HCT116 (cell line): ENCODE measurements around the gene COMMD1. TPM values are rescaled to one million over a fixed set of nuclear protein-coding genes. Genes with fewer than 3 reads are reported as not detected.

Experiments used
- ATAC-seq: fragments of 200-7000 bp; cut with Tn5 transposase; 2 replicates; pipeline ENCODE4 v1.9.1; 2020; ENCODE audit warnings: mild to moderate bottlenecking, moderate library complexity
- BruUV-seq: library from RNA; stranded (reverse); fragments of 400-500 nt; replicated peaks from 2 replicates; lab custom pipeline; 2021; lab: Mats Ljungman, UMichigan
- CTCF ChIA-PET: fragments of 300-600 bp; sonication (Branson Sonifier 250); formaldehyde crosslinking; loops from one replicate; lab custom pipeline; 2021; ENCODE audit warnings: antibody characterized with exemption; lab: Charles Lee
- POLR2A ChIA-PET: fragments of 300-600, 350-600 bp; sonication (Branson Sonifier 250); formaldehyde crosslinking; loops from one replicate; lab custom pipeline; 2021; ENCODE audit warnings: antibody characterized with exemption; lab: Charles Lee
- RAD21 ChIA-PET, 2 experiments: fragments of 300-600 bp; sonication (Branson Sonifier 250); formaldehyde crosslinking; loops; one replicate each; lab custom pipeline; 2023; ENCODE audit warnings: low total read pairs in 2 of 2; ENCODE audit not compliant: uncharacterized antibody in 2 of 2, unreplicated experiment in 2 of 2, low non-redundant PET in 1 of 2; lab: Charles Lee
- DNase-seq: peaks from one replicate; pipeline ENCODE4 v3.0.0-alpha.2; 2010; ENCODE audit warnings: low read depth, low spot score
- H2AFZ ChIP-seq: fragments of 200-600 bp; shearing (Covaris generic), sonication (generic); 2 replicates; pipeline ENCODE4 v1.6.1; 2017; ENCODE audit warnings: low read depth, mixed run types, mixed read lengths, antibody characterized with exemption, low read length; ENCODE audit not compliant: poor library complexity, severe bottlenecking
- H3K27ac ChIP-seq: 2 replicates; pipeline ENCODE4 v1.5.1; 2012; ENCODE audit warnings: low read depth, low read length
- H3K27me3 ChIP-seq: fragments of 200-600 bp; sonication (generic); 2 replicates; pipeline ENCODE4 v1.6.1; 2016; ENCODE audit warnings: mixed run types, low read length, mixed read lengths; ENCODE audit not compliant: insufficient read depth
- H3K36me3 ChIP-seq, 2 experiments: fragments of 200-500 bp in 1 of 2; fragments of 200-600 bp in 1 of 2; sonication (Bioruptor generic) in 1 of 2; sonication (generic) in 1 of 2; 2 replicates each; pipeline versions ENCODE4 v1.5.1 to v1.6.1; 2014 to 2016; ENCODE audit warnings: low read length in 2 of 2, inconsistent platforms in 1 of 2, mixed read lengths in 1 of 2, mixed run types in 1 of 2; ENCODE audit not compliant: insufficient read depth in 2 of 2, control insufficient read depth in 1 of 2
- H3K4me1 ChIP-seq, 2 experiments: fragments of 200-600 bp in 1 of 2; sonication (generic) in 1 of 2; 2 replicates each; pipeline versions ENCODE4 v1.5.1 to v1.6.1; 2012 to 2017; ENCODE audit warnings: low read length in 2 of 2, inconsistent platforms in 1 of 2, mild to moderate bottlenecking in 1 of 2, mixed read lengths in 1 of 2, mixed run types in 1 of 2, moderate library complexity in 1 of 2; ENCODE audit not compliant: insufficient read depth in 2 of 2, control insufficient read depth in 1 of 2
- H3K4me2 ChIP-seq: fragments of 200-600 bp; sonication (generic); 2 replicates; pipeline ENCODE4 v1.6.1; 2017; ENCODE audit warnings: mixed run types, low read length, mixed read lengths
- H3K4me3 ChIP-seq, 2 experiments: fragments of 200-600 bp in 1 of 2; sonication (generic) in 1 of 2; replicated peaks in 1 of 2; 2 replicates each; pipeline ENCODE4 v1.5.1; 2011 to 2016; ENCODE audit warnings: low read length in 2 of 2, control low read depth in 1 of 2, low read depth in 1 of 2, mild to moderate bottlenecking in 1 of 2, mixed read lengths in 1 of 2, mixed run types in 1 of 2
- H3K79me2 ChIP-seq: fragments of 200-600 bp; sonication (generic); 2 replicates; pipeline ENCODE4 v1.6.1; 2017; ENCODE audit warnings: mild to moderate bottlenecking, mixed run types, low read length, moderate library complexity, mixed read lengths; ENCODE audit not compliant: insufficient read depth
- H3K9ac ChIP-seq: fragments of 200-600 bp; sonication (generic); 2 replicates; pipeline ENCODE4 v1.6.1; 2016; ENCODE audit warnings: low read length, mixed read lengths
- H3K9me2 ChIP-seq: fragments of 200-600 bp; sonication (generic), shearing (Covaris generic); 2 replicates; pipeline ENCODE4 v1.6.1; 2017; ENCODE audit warnings: mixed run types, mild to moderate bottlenecking, moderate library complexity; ENCODE audit not compliant: insufficient read depth
- H3K9me3 ChIP-seq, 2 experiments: fragments of 200-500 bp in 1 of 2; fragments of 200-600 bp in 1 of 2; sonication (Bioruptor generic) in 1 of 2; sonication (generic) in 1 of 2; 2 replicates each; pipeline ENCODE4 v1.6.1; 2014 to 2017; ENCODE audit warnings: low read length in 2 of 2, mixed read lengths in 2 of 2, inconsistent platforms in 1 of 2, low read depth in 1 of 2, mild to moderate bottlenecking in 1 of 2, mixed run types in 1 of 2, moderate library complexity in 1 of 2; ENCODE audit not compliant: control insufficient read depth in 1 of 2, insufficient read depth in 1 of 2
- H4K20me1 ChIP-seq: fragments of 200-600 bp; sonication (generic), shearing (Covaris generic); 2 replicates; pipeline ENCODE4 v1.6.1; 2017; ENCODE audit warnings: mixed run types, mild to moderate bottlenecking, moderate library complexity; ENCODE audit not compliant: insufficient read depth
- ATF3 ChIP-seq: IDR thresholded peaks from 2 replicates; pipeline ENCODE4 v1.6.1; 2012
- CBX3 ChIP-seq: IDR thresholded peaks from 2 replicates; pipeline ENCODE4 v1.6.1; 2012; ENCODE audit warnings: low read depth
- CEBPB ChIP-seq: IDR thresholded peaks from 2 replicates; pipeline ENCODE4 v1.6.1; 2012; ENCODE audit warnings: low read depth
- CTCF ChIP-seq, 3 experiments: fragments of 200-600 bp in 1 of 3; sonication (generic) in 1 of 3; IDR thresholded peaks in 2 of 3; conservative IDR thresholded peaks in 1 of 3; 2 replicates each; pipeline ENCODE4 v1.5.1; 2012 to 2017; ENCODE audit warnings: low read depth in 2 of 3, low read length in 2 of 3, antibody characterized with exemption in 1 of 3, borderline replicate concordance in 1 of 3, control low read depth in 1 of 3, mild to moderate bottlenecking in 1 of 3, mixed read lengths in 1 of 3, mixed run types in 1 of 3, moderate library complexity in 1 of 3; ENCODE audit not compliant: insufficient read depth in 1 of 3
- EGR1 ChIP-seq: IDR thresholded peaks from 2 replicates; pipeline ENCODE4 v1.6.1; 2012; ENCODE audit warnings: low read depth
- ELF1 ChIP-seq: IDR thresholded peaks from 2 replicates; pipeline ENCODE4 v1.6.1; 2012; ENCODE audit warnings: low read depth, borderline replicate concordance
- EZH2 ChIP-seq: fragments of 200-600 bp; sonication (generic); IDR thresholded peaks from 2 replicates; pipeline ENCODE4 v1.6.1; 2017; ENCODE audit warnings: antibody characterized with exemption, mixed run types
- EZH2phosphoT487 ChIP-seq: fragments of 200-600 bp; IDR thresholded peaks from 2 replicates; pipeline ENCODE4 v1.6.1; 2018; ENCODE audit warnings: antibody characterized with exemption, borderline replicate concordance
- FOSL1 ChIP-seq: IDR thresholded peaks from 2 replicates; pipeline ENCODE4 v1.6.1; 2012; ENCODE audit warnings: low read depth
- JUND ChIP-seq: IDR thresholded peaks from 2 replicates; pipeline ENCODE4 v1.6.1; 2012
- MAX ChIP-seq: IDR thresholded peaks from 2 replicates; pipeline ENCODE4 v1.6.1; 2012
- POLR2A ChIP-seq: IDR thresholded peaks from 2 replicates; pipeline ENCODE4 v1.7.0; 2011; ENCODE audit warnings: borderline replicate concordance; ENCODE audit not compliant: insufficient read depth, insufficient read length; ENCODE audit errors: extremely low read depth
- POLR2AphosphoS5 ChIP-seq: IDR thresholded peaks from 2 replicates; pipeline ENCODE4 v1.6.1; 2011; ENCODE audit warnings: mild to moderate bottlenecking, low read depth, low read length, moderate library complexity
- REST ChIP-seq: IDR thresholded peaks from 2 replicates; pipeline ENCODE4 v1.6.1; 2012; ENCODE audit warnings: low read depth
- SIN3A ChIP-seq: IDR thresholded peaks from 2 replicates; pipeline ENCODE4 v1.6.1; 2012; ENCODE audit warnings: low read depth
- SP1 ChIP-seq: IDR thresholded peaks from 2 replicates; pipeline ENCODE4 v1.6.1; 2012; ENCODE audit warnings: low read depth
- SRF ChIP-seq: IDR thresholded peaks from 2 replicates; pipeline ENCODE4 v1.6.1; 2012; ENCODE audit warnings: low read depth
- TCF7L2 ChIP-seq: IDR thresholded peaks from 2 replicates; pipeline ENCODE4 v1.7.0; 2011; ENCODE audit warnings: borderline replicate concordance, inconsistent platforms; ENCODE audit not compliant: insufficient read depth, insufficient read length; ENCODE audit errors: extremely low read depth
- YY1 ChIP-seq: IDR thresholded peaks from 2 replicates; pipeline ENCODE4 v1.6.1; 2011; ENCODE audit warnings: low read length, low read depth, moderate library complexity, mild to moderate bottlenecking; ENCODE audit not compliant: insufficient replicate concordance; ENCODE audit errors: extremely low read depth
- intact Hi-C: fragments of 100-400 bp; cut with micrococcal nuclease; formaldehyde crosslinking; loops from 2 replicates; pipeline ENCODE4 v1.10.0; 2022
- total RNA-seq: library from RNA; stranded (reverse); gene quantifications from one replicate; pipeline ENCODE4 v1.2.1, GENCODE V29; 2021; ENCODE audit not compliant: unreplicated experiment

COMMD1 gene
- total RNA-seq, 1 experiment from 2014 or later: 16.1 TPM

- peaks cover 28% of the 10 kb centered on the region; the same call in 1 of the 2 replicates for H4K20me1 ChIP-seq
- no peak for TF ChIP-seq MAX
- TF ChIP-seq TCF7L2: no peak
- no peak for TF ChIP-seq POLR2A
- no peak for TF ChIP-seq EZH2phosphoT487
- no peak for TF ChIP-seq ATF3
- no peak for TF ChIP-seq YY1
- TF ChIP-seq SRF: no peak
- no peak for TF ChIP-seq EZH2
- no peak for TF ChIP-seq EGR1
- TF ChIP-seq ELF1: no peak
- no peak for TF ChIP-seq SIN3A
- no peak for TF ChIP-seq CBX3
- no peak for TF ChIP-seq POLR2AphosphoS5
- TF ChIP-seq REST: no peak
- no peak for TF ChIP-seq CEBPB
- no peak for TF ChIP-seq SP1
- TF ChIP-seq CTCF (IDR thresholded peaks at IDR 0.05 in 2 of 3, conservative IDR thresholded peaks at IDR 0.05 in 1 of 3; ENCODE audit: borderline replicate concordance in 1 of 3, insufficient read depth in 1 of 3, low read depth in 2 of 3, low read length in 2 of 3): no peak
- TF ChIP-seq FOSL1: no peak
- TF ChIP-seq JUND: no peak
- TF ChIP-seq, all 23 proteins: peak for 0
- RAD21 ChIA-PET: no interaction called here
- no peaks in the 10 kb centered on the region for H3K9me2 ChIP-seq
- H3K27ac ChIP-seq: no peak overlapping the region
- POLR2A ChIA-PET: no interaction called here
- H3K4me3 ChIP-seq: no peak overlapping the region
- ATAC-seq (no peak), DNase-seq (no peak)
- CTCF ChIA-PET: no interaction called here
- H2AFZ ChIP-seq: no peak overlapping the region
- BruUV-seq: no TSS peak
- intact Hi-C loops: no loop called here
- peaks cover 96% of the 10 kb centered on the region for H3K79me2 ChIP-seq
- H3K36me3 ChIP-seq: peaks cover 74 to 78% of the 10 kb centered on the region in 2 experiments
- H3K4me2 ChIP-seq: no peak overlapping the region
- H3K27me3 ChIP-seq: no peaks in the 10 kb centered on the region
- H3K9me3 ChIP-seq: no peaks in the 10 kb centered on the region
- no peak overlapping the region for H3K9ac ChIP-seq
- H3K4me1 ChIP-seq: 0 out of 4 replicates have a peak, but pooled peaks cover 0 to 3% of the 10 kb centered on the region in 2 experiments
These were observed 29.1 kb upstream of the COMMD1 start for GRCh38 chr2:61876400-61876799.
